Sigmoid colon (tissue), 4 donors: ENCODE data around the gene SIGLEC8.

Source experiments
- CTCF ChIP-seq, 4 experiments: fragments of 450-650 bp in 3 of 4; fragments of 200-600 bp in 1 of 4; IDR thresholded peaks; one replicate each; pipeline ENCODE4 v1.5.1; 2016 to 2019; ENCODE audit warnings: antibody characterized with exemption in 4 of 4, mild to moderate bottlenecking in 3 of 4, moderate library complexity in 2 of 4
- EP300 ChIP-seq, 4 donors: sonication (generic); formaldehyde crosslinking; IDR thresholded peaks; one replicate each; pipeline ENCODE4 v1.6.1; 2017; ENCODE audit warnings: antibody characterized with exemption in 4 of 4
- POLR2A ChIP-seq, 2 donors: fragments of 450-650 bp; IDR thresholded peaks; one replicate each; pipeline ENCODE4 v1.6.1; 2016; ENCODE audit warnings: antibody characterized with exemption in 2 of 2, mild to moderate bottlenecking in 2 of 2, moderate library complexity in 2 of 2
- POLR2AphosphoS5 ChIP-seq, 4 donors: sonication (generic); formaldehyde crosslinking; IDR thresholded peaks; one replicate each; pipeline ENCODE4 v1.6.1; 2017; ENCODE audit warnings: antibody characterized with exemption in 4 of 4

- TF ChIP-seq POLR2AphosphoS5 (IDR thresholded peaks at IDR 0.05) (no peak), CTCF (IDR thresholded peaks at IDR 0.05) (no peak), POLR2A (IDR thresholded peaks at IDR 0.05) (no peak), EP300 (IDR thresholded peaks at IDR 0.05) (no peak)
Measured at GRCh38 chr19:51485960-51486660, 27.9 kb upstream of the SIGLEC8 start.
